Bronchial epithelial cell (primary cell): ENCODE data around the gene CATSPERE. TPM values are rescaled to one million over a fixed set of nuclear protein-coding genes. Genes with fewer than 3 reads are reported as not detected.

Source experiments
- DNase-seq: peaks from one replicate; pipeline ENCODE4 v3.0.0-alpha.2; 2010; ENCODE audit warnings: low read depth
- FAIRE-seq: peaks from 2 replicates; lab custom pipeline; 2011; peaks lifted over from hg19 to GRCh38; lab: Jason Lieb, UNC
- H3K27me3 ChIP-seq: 2 replicates; pipeline ENCODE4 v1.5.1; 2011; ENCODE audit warnings: low read length; ENCODE audit not compliant: control insufficient read depth, insufficient read depth
- H3K36me3 ChIP-seq: 2 replicates; pipeline ENCODE4 v1.5.1; 2011; ENCODE audit warnings: low read length; ENCODE audit not compliant: control insufficient read depth, insufficient read depth
- H3K4me3 ChIP-seq: 2 replicates; pipeline ENCODE4 v1.5.1; 2011; ENCODE audit warnings: mild to moderate bottlenecking, low read depth, low read length, control low read depth
- CTCF ChIP-seq: IDR thresholded peaks from 2 replicates; pipeline ENCODE4 v1.5.1; 2011; ENCODE audit warnings: mild to moderate bottlenecking, moderate library complexity, low read length, control low read depth, inconsistent platforms; ENCODE audit not compliant: insufficient read depth, severe bottlenecking
- total RNA-seq: library from RNA; depleted of rRNA; stranded (reverse); fragments of >200 nt; gene quantifications from 2 replicates; pipeline ENCODE4 v1.2.1, GENCODE V29; 2014

Gene CATSPERE
- total RNA-seq, 1 donor from 2014 or later, result under 0.01 TPM

- peaks cover 2% of the 10 kb centered on the region for H3K36me3 ChIP-seq
- no peaks in the 10 kb centered on the region for H3K27me3 ChIP-seq
- no peak for TF ChIP-seq CTCF
- no peak overlapping the region for H3K4me3 ChIP-seq
- FAIRE-seq (no peak), DNase-seq (peak; percentile 43)
These were observed 16.2 kb upstream of the CATSPERE start for GRCh38 chr1:244444854-244445253.

- H3K27me3 ChIP-seq, result no peaks in the 10 kb centered on the region
- no peak for TF ChIP-seq CTCF
- FAIRE-seq (no peak), DNase-seq (no peak)
- no peak overlapping the region for H3K4me3 ChIP-seq
- H3K36me3 ChIP-seq, result peaks cover 2% of the 10 kb centered on the region
These were observed 15.5 kb upstream of the CATSPERE start for GRCh38 chr1:244445320-244446181.

- no peak for FAIRE-seq
These were observed 14.0 kb upstream of the CATSPERE start for GRCh38 chr1:244447024-244447423.

GRCh38 chr1:244447552-244447951 lies 13.5 kb upstream of the CATSPERE start:
- no peak overlapping the region for H3K4me3 ChIP-seq
- DNase-seq (no peak), FAIRE-seq (no peak)
- peaks cover 2% of the 10 kb centered on the region for H3K36me3 ChIP-seq
- no peaks in the 10 kb centered on the region for H3K27me3 ChIP-seq
- no peak for TF ChIP-seq CTCF

More at GRCh38 chr1:244447024-244447423, 14.0 kb upstream of the CATSPERE start:
- no peak for TF ChIP-seq CTCF
- H3K36me3 ChIP-seq, result peaks cover 2% of the 10 kb centered on the region
- H3K4me3 ChIP-seq, result no peak overlapping the region
- H3K27me3 ChIP-seq, result no peaks in the 10 kb centered on the region
- DNase-seq, result no peak

GRCh38 chr1:244448279-244449036 lies 12.6 kb upstream of the CATSPERE start:
- no peak for TF ChIP-seq CTCF
- H3K36me3 ChIP-seq, result peaks cover 2% of the 10 kb centered on the region
- DNase-seq, result no peak
- no peak overlapping the region for H3K4me3 ChIP-seq
- no peak for FAIRE-seq
- H3K27me3 ChIP-seq, result no peaks in the 10 kb centered on the region
